ENCODE results near the gene MRPL9.

- TF ChIP-seq, protein P1, sequence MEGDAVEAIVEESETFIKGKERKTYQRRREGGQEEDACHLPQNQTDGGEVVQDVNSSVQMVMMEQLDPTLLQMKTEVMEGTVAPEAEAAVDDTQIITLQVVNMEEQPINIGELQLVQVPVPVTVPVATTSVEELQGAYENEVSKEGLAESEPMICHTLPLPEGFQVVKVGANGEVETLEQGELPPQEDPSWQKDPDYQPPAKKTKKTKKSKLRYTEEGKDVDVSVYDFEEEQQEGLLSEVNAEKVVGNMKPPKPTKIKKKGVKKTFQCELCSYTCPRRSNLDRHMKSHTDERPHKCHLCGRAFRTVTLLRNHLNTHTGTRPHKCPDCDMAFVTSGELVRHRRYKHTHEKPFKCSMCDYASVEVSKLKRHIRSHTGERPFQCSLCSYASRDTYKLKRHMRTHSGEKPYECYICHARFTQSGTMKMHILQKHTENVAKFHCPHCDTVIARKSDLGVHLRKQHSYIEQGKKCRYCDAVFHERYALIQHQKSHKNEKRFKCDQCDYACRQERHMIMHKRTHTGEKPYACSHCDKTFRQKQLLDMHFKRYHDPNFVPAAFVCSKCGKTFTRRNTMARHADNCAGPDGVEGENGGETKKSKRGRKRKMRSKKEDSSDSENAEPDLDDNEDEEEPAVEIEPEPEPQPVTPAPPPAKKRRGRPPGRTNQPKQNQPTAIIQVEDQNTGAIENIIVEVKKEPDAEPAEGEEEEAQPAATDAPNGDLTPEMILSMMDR (conservative IDR thresholded peaks at IDR 0.05), result no peak
- TF ChIP-seq ZFX (IDR thresholded peaks at IDR 0.05), result no peak; the same call in 1 of the 2 replicates
These were observed 27.8 kb upstream of the MRPL9 start for GRCh38 chr1:151790940-151791651.
